HepG2 (cell line): ENCODE measurements around the gene FMO2.

Source experiments
- CBFB ChIP-seq: sonication (generic); formaldehyde crosslinking; IDR thresholded peaks from 2 replicates; pipeline ENCODE4 v1.4.0; 2020; ENCODE audit warnings: missing genetic modification reagents
- CREB1 ChIP-seq, 2 experiments: fragments of 450-650 bp in 1 of 2; IDR thresholded peaks; 2 replicates each; pipeline ENCODE4 v1.6.1; 2016 to 2017; ENCODE audit warnings: control low read depth in 1 of 2, mild to moderate bottlenecking in 1 of 2, missing compliant biosample characterization in 1 of 2, missing genetic modification characterization in 1 of 2
- EP300 ChIP-seq, 3 experiments: sonication (generic) in 1 of 3; formaldehyde crosslinking in 1 of 3; IDR thresholded peaks; 2 replicates each; pipeline versions ENCODE4 v1.5.1 to v1.6.1; 2011 to 2020; ENCODE audit warnings: low read depth in 2 of 3, low read length in 2 of 3, borderline replicate concordance in 1 of 3, improper control_type of control experiment in 1 of 3, mild to moderate bottlenecking in 1 of 3, missing genetic modification reagents in 1 of 3, moderate library complexity in 1 of 3
- POLR2AphosphoS5 ChIP-seq: IDR thresholded peaks from 2 replicates; pipeline ENCODE4 v1.6.1; 2012; ENCODE audit warnings: low read depth, low read length
- SRF ChIP-seq: IDR thresholded peaks from 2 replicates; pipeline ENCODE4 v1.6.1; 2011; ENCODE audit warnings: mild to moderate bottlenecking, low read depth, low read length, moderate library complexity
- ZNF556 ChIP-seq: sonication (generic); formaldehyde crosslinking; IDR thresholded peaks from 2 replicates; pipeline ENCODE4 v1.4.0; 2020; ENCODE audit warnings: mild to moderate bottlenecking, missing genetic modification reagents, borderline replicate concordance
- TF ChIP-seq, protein P1 (sequence below): sonication (generic); formaldehyde crosslinking; IDR thresholded peaks from 2 replicates; pipeline ENCODE4 v1.4.0; 2020; ENCODE audit warnings: missing genetic modification reagents
- TF ChIP-seq, protein P2 (sequence below): sonication (generic); formaldehyde crosslinking; IDR thresholded peaks from 2 replicates; pipeline ENCODE4 v1.4.0; 2020; ENCODE audit warnings: missing genetic modification reagents, borderline replicate concordance
- TF ChIP-seq, protein P3 (sequence below): sonication (generic); formaldehyde crosslinking; IDR thresholded peaks from 2 replicates; pipeline ENCODE4 v1.5.0; 2020; ENCODE audit warnings: mild to moderate bottlenecking, missing genetic modification reagents, moderate library complexity

DNA sequence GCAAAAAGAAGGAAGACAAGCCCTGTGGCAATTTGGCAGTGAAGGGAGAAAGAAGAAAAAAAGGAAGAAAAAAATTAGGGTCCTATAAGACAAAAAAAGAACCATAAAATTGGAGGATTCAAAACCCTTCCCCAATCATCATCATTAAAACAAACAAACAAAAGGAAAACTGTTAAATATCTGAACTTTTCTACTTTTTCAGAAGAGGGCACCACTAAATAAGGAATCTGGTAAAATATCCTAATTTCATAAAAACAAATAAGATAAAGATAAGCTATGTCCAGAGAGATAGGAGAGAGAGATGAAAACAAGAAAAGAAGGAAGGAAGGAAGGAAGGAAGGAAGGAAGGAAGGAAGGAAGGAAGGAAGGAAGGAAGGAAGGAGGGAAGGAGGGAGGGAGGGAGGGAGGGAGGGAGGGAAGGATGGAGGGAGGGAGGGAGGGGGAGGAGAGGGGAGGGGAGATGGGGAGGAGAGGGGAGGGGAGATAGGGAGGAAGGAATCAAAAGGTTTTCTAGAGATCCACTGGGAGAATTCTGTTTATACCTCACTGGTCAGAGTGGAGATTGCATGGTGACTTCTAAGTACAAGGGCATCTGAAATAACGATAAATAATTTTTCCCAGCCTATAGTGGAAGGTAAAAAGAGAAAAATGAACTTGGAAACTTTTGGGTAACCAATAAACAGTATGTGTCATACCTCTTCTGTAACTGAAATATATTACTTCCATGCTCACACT, 10.4 kb upstream of the FMO2 start:
- TF ChIP-seq, protein P1, sequence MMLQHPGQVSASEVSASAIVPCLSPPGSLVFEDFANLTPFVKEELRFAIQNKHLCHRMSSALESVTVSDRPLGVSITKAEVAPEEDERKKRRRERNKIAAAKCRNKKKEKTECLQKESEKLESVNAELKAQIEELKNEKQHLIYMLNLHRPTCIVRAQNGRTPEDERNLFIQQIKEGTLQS (CRISPR knock-in tag): no peak
- TF ChIP-seq, protein P2, sequence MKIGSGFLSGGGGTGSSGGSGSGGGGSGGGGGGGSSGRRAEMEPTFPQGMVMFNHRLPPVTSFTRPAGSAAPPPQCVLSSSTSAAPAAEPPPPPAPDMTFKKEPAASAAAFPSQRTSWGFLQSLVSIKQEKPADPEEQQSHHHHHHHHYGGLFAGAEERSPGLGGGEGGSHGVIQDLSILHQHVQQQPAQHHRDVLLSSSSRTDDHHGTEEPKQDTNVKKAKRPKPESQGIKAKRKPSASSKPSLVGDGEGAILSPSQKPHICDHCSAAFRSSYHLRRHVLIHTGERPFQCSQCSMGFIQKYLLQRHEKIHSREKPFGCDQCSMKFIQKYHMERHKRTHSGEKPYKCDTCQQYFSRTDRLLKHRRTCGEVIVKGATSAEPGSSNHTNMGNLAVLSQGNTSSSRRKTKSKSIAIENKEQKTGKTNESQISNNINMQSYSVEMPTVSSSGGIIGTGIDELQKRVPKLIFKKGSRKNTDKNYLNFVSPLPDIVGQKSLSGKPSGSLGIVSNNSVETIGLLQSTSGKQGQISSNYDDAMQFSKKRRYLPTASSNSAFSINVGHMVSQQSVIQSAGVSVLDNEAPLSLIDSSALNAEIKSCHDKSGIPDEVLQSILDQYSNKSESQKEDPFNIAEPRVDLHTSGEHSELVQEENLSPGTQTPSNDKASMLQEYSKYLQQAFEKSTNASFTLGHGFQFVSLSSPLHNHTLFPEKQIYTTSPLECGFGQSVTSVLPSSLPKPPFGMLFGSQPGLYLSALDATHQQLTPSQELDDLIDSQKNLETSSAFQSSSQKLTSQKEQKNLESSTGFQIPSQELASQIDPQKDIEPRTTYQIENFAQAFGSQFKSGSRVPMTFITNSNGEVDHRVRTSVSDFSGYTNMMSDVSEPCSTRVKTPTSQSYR (CRISPR knock-in tag): no peak
- TF ChIP-seq SRF: no peak
- no peak for TF ChIP-seq POLR2AphosphoS5
- TF ChIP-seq CBFB (CRISPR knock-in tag): no peak
- no peak for TF ChIP-seq EP300 (IDR thresholded peaks at IDR 0.05; ENCODE audit: low read depth in 2 of 2, low read length in 2 of 2)
- no peak for TF ChIP-seq EP300 (CRISPR knock-in tag; IDR thresholded peaks at IDR 0.05; ENCODE audit: borderline replicate concordance)
- no peak for TF ChIP-seq ZNF556
- no peak for TF ChIP-seq CREB1 (IDR thresholded peaks at IDR 0.05)
- TF ChIP-seq CREB1 (CRISPR knock-in tag; IDR thresholded peaks at IDR 0.05): no peak
- TF ChIP-seq, protein P3, sequence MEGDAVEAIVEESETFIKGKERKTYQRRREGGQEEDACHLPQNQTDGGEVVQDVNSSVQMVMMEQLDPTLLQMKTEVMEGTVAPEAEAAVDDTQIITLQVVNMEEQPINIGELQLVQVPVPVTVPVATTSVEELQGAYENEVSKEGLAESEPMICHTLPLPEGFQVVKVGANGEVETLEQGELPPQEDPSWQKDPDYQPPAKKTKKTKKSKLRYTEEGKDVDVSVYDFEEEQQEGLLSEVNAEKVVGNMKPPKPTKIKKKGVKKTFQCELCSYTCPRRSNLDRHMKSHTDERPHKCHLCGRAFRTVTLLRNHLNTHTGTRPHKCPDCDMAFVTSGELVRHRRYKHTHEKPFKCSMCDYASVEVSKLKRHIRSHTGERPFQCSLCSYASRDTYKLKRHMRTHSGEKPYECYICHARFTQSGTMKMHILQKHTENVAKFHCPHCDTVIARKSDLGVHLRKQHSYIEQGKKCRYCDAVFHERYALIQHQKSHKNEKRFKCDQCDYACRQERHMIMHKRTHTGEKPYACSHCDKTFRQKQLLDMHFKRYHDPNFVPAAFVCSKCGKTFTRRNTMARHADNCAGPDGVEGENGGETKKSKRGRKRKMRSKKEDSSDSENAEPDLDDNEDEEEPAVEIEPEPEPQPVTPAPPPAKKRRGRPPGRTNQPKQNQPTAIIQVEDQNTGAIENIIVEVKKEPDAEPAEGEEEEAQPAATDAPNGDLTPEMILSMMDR (CRISPR knock-in tag): no peak
